Measurements from ENCODE around the gene CCDC86.
A peak's percentile ranks its signal among the peaks of the same experiment; 100 is the strongest.
"Not testable (repeated sequence)": the region's sequence is repeated elsewhere in the genome, so short reads cannot be mapped to it uniquely, and the experiment has no call there.

CCDC86 gene

GRCh38 chr11:60841797-60842667 lies at the start of gene CCDC86:
Gene CCDC86, plus strand, starts transcription at chr11:60842113. Its CDS starts 12 bp downstream, at chr11:60842125.
- DNase-seq = peak; percentile 99

DNA sequence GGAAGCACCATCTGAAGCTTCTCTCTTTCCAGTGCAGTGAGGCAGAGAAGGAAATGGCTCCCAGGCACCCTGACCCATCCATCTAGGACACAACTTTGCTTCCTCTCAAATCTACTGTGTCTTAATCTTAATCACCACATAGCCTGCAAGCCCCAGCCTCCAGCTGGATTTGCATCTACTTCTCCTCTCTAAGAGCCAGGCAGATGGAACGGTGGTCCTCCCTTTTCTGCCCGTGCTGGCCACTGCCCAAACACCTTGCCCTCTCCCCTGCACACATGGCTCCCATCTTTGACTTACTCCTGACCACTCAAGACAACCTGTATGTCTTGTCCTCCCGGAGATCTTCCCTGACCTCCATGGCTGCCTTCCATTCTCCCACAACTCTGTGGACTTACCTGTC lies 49.4 kb upstream of the CCDC86 start:
- no peak for DNase-seq

GRCh38 chr11:60795291-60795690 lies 46.6 kb upstream of the CCDC86 start:
- DNase-seq = no peak

- DNase-seq = no peak
Observed at GRCh38 chr11:60797846-60798630, 43.9 kb upstream of the CCDC86 start.

DNA sequence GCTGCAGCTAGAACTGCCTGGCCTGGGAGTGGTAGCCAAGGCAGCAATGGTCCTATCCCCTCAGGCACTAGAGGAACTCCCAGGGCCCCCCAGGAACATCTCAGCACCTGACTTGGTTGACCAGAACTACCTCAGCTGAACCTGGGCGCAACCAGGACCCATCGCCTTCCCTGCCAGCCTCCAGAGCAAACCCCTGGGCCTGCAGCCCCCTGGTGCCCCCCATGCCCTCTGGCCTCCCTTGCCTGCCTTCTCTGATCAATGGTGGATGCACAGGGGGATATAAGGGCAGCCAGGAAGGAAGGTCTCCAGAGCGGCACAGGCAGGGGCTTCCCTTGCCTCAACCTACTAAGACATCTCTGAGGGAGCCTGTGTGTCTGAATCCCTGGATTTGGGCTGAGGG lies 43.3 kb upstream of the CCDC86 start:
- no peak for DNase-seq

GRCh38 chr11:60801194-60801593 lies 40.7 kb upstream of the CCDC86 start:
- no peak for DNase-seq

DNA sequence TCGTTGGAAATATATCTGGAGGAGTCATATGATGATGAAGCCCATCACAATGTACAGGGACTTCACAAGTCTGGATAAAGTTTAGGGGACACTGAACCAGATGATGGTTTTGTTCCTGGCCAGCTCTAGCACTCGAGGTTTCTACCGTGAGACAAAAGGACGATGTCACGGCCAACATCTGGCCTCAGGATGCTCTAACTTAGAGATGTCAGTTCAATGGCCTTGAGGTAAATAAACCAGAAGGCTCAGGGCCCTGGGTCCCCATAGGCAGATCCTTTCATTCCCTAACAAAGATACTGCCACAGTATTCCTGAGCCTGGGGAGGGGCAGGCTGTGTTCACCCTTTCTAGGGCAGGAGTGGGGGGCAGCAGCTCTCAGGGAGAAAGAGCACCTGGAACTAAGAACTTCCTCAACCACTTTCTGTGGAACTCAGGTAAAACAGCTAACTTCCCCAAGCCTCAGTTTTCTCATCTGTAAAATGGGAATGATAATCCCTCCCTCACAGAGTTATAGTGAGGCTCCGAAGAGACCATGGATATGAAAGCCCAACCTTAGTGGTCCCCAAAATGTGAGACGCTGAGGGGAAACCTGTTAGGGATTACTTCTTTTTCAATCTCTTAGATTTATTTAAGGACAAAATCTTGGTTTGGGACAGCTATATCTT lies 38.5 kb upstream of the CCDC86 start:
- no peak for DNase-seq

DNA sequence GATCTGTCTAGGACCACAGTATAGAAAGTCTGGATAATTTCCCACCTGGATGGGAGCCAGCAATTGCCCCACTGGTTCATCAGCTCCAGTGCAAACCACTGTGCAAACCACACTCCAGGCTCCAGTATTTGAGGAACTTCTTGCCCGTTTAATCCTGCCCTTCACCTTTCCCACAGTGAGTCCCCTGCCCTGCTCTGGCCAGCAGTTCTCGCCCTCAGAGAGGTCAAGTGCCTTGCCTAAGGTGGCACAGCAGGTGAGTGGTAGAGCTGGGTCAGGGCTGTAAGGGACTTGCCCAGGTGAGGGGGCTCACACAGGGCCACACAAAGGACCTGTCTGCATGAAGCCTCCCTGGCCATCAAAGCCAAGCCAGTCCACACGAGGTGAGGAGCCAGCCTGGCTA lies 32.7 kb upstream of the CCDC86 start:
- DNase-seq = no peak

GRCh38 chr11:60809691-60810090 lies 32.2 kb upstream of the CCDC86 start:
- no peak for DNase-seq

DNA sequence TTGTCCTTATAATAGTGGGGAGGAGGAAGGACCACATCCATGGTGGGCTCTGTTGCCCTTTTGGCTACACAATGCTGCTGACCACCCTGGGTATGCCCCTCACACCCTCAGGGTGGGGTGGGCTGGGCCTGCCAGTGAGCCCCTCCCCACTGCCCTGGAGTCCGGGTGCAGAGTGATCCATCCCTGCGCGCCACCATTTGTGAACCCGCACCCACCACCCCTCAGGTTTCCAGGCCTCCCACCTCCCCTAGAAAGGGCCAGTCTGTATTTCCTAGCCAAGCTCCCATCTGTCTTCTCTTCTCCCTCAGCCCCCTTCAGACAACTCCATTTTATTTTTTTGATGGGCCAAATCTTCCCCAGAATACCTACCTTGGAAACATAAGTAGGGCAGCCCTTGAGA lies 31.8 kb upstream of the CCDC86 start:
- DNase-seq = no peak

GRCh38 chr11:60810569-60810968 lies 31.3 kb upstream of the CCDC86 start:
- no peak for DNase-seq

GRCh38 chr11:60813324-60813723 lies 28.6 kb upstream of the CCDC86 start:
- DNase-seq = no peak

DNA sequence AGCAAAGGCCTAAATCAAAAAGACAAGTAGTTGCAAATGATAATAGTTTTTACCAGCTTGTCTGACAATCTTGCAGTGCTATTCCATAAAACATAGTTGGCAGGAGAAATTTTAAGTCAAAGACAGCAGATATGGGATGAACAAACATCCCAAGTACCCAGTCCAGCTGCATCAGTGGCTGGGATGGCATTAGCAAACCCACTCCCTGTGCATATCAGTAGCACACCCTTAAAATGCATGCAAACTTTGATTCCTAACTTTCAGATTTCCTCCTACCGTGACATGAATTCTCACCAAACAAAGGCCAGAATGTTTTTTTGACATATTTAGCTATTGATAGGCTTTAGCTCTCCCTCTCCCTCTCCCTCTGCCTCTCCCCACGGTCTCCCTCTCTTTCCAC lies 27.8 kb upstream of the CCDC86 start:
- no peak for DNase-seq

GRCh38 chr11:60816590-60817157 lies 25.2 kb upstream of the CCDC86 start:
- no peak for DNase-seq

DNA sequence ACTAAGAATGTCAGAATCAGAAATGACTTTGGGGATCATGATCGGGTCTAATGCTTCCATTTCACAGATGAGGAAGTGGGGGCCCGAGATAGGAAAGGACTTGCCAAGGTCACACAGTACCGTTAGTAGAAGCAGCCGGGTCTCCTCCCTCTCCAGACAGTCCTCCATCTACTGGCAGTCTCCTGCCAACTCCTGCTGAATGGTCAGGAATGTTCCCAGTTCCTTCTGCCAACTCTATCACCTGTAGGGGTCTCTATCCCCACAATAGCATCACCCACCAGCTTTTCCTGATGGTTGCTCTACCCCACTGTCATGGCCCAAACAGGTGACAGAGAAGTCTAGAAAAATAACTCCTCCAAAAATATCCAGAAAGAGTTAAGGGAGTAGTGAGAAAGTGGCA lies 23.9 kb upstream of the CCDC86 start:
- DNase-seq = no peak

- no peak for DNase-seq
Observed at GRCh38 chr11:60821827-60822599, 19.9 kb upstream of the CCDC86 start.

DNA sequence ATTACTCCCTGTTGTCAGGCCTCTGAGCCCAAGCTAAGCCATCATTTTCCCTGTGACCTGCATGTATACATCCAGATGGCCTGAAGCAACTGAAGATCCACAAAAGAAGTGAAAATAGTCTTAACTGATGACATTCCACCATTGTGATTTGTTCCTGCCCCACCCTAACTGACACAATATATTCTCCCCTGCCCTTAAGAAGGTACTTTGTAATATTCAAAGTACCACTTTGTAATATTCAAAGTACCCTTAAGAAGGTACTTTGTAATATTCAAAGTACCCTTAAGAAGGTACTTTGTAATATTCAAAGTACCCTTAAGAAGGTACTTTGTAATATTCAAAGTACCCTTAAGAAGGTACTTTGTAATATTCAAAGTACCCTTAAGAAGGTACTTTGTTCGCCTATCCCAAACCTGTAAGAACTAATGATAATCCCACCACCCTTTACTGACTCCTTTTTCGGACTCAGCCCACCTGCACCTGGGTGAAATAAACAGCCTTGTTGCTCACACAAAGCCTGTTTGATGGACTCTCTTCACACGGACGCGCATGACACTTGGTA lies 18.1 kb upstream of the CCDC86 start:
- DNase-seq = not testable (repeated sequence)

DNA sequence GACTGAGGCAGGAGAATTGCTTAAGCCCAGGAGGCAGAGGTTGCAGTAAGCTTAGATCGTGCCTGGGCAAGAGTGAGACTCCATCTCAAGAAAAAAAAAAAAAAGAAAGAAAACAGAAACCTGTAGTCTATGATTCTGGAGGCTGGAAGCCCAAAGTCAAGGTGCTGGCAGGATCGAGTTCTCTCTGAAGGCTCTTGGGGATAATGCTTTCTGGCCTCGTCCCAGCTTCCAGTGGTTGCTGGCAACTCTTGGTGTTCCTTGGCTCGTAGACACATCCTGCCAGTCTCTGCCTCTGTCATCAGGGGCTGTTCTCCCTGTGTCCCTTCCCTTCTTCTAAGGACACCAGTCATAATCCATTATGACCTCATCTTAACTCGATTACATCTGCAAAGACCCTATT lies 16.8 kb upstream of the CCDC86 start:
- no peak for DNase-seq

- DNase-seq = no peak
Observed at GRCh38 chr11:60825790-60826189, 16.1 kb upstream of the CCDC86 start.

- no peak for DNase-seq
Observed at GRCh38 chr11:60830478-60831142, 11.3 kb upstream of the CCDC86 start.

DNA sequence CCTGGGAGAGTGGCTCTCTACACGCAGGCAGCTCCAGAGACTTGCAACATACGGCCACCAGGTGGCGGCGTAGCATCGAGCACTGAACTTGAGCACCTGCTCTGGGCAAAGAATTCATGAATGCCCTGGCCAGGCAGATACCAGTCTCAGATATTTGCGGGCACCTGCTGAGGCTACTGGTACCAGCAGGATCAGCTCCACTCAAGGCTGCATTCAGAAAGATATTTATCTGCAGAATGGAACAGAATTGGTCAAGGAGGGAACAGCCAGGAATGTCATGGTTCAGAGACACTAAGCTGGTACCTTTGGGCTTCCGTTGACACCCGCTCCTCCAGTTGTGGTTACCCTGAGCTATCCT lies 10.8 kb upstream of the CCDC86 start:
- peak; percentile 82 for DNase-seq

Data from activated CD8-positive, alpha-beta memory T cell treated with anti-CD3 and anti-CD28 coated beads, Interleukin-2, amount 50 U/mL, for 4 hours (primary cell).